K562 (cell line): Measurements from ENCODE around the gene GRB2. TPM values are rescaled to one million over a fixed set of nuclear protein-coding genes. Genes with fewer than 3 reads are reported as not detected.
A peak's percentile ranks its signal among the peaks of the same experiment; 100 is the strongest.

Experiments used
- ARID4B ChIP-seq: sonication (generic); formaldehyde crosslinking; IDR thresholded peaks from 2 replicates; pipeline ENCODE4 v1.8.0; 2022; ENCODE audit warnings: mild to moderate bottlenecking, missing genetic modification reagents
- ATF7 ChIP-seq: fragments of 450-650 bp; IDR thresholded peaks from 2 replicates; pipeline ENCODE4 v1.7.1; 2014; ENCODE audit warnings: mild to moderate bottlenecking, moderate library complexity
- ESRRA ChIP-seq: fragments of 450-650 bp; IDR thresholded peaks from 2 replicates; pipeline ENCODE4 v1.6.1; 2014; ENCODE audit warnings: low read depth, mild to moderate bottlenecking, moderate library complexity, borderline replicate concordance
- FOS ChIP-seq: IDR thresholded peaks from 3 replicates; pipeline ENCODE4 v1.6.1; 2011; ENCODE audit not compliant: insufficient read length; ENCODE audit errors: extremely low read depth
- HEY1 ChIP-seq: fragments of 250-450 bp; sonication (Bioruptor Pico); IDR thresholded peaks from 2 replicates; pipeline ENCODE4 v1.5.0; 2020; ENCODE audit warnings: mild to moderate bottlenecking, moderate library complexity, borderline replicate concordance
- IRF1 ChIP-seq: sonication (generic); formaldehyde crosslinking; IDR thresholded peaks from 2 replicates; pipeline ENCODE4 v1.8.0; 2022; ENCODE audit warnings: missing genetic modification reagents, mild to moderate bottlenecking, borderline replicate concordance
- IRF2 ChIP-seq: sonication (generic); formaldehyde crosslinking; IDR thresholded peaks from 2 replicates; pipeline ENCODE4 v1.8.1; 2022; ENCODE audit warnings: mild to moderate bottlenecking, missing genetic modification reagents
- MAX ChIP-seq: sonication (generic); formaldehyde crosslinking; IDR thresholded peaks from 2 replicates; pipeline ENCODE4 v1.9.0; 2022; ENCODE audit warnings: mild to moderate bottlenecking, missing genetic modification reagents
- MAZ ChIP-seq, 2 experiments: fragments of 450-650 bp in 1 of 2; sonication (generic) in 1 of 2; formaldehyde crosslinking; IDR thresholded peaks in 1 of 2; conservative IDR thresholded peaks in 1 of 2; 2 replicates each; pipeline versions ENCODE4 v1.4.0 to v1.5.0; 2020; ENCODE audit warnings: mild to moderate bottlenecking in 1 of 2, missing genetic modification reagents in 1 of 2
- NFXL1 ChIP-seq: fragments of 450-650 bp; formaldehyde crosslinking; IDR thresholded peaks from 2 replicates; pipeline ENCODE4 v1.4.0; 2021; ENCODE audit warnings: mild to moderate bottlenecking
- NRF1 ChIP-seq, 2 experiments: fragments of 450-650 bp; IDR thresholded peaks in 1 of 2; conservative IDR thresholded peaks in 1 of 2; 2 replicates each; pipeline ENCODE4 v1.6.1; 2014; ENCODE audit warnings: mild to moderate bottlenecking in 2 of 2
- PHF21A ChIP-seq: fragments of 450-650 bp; IDR thresholded peaks from 2 replicates; pipeline ENCODE4 v1.6.1; 2017; ENCODE audit warnings: low read depth, borderline replicate concordance
- PRMT5 ChIP-seq: sonication (generic); formaldehyde crosslinking; IDR thresholded peaks from 2 replicates; pipeline ENCODE4 v1.5.0; 2020; ENCODE audit warnings: missing genetic modification reagents
- TBP ChIP-seq: optimal IDR thresholded peaks from 2 replicates; pipeline ENCODE3; 2011; ENCODE audit warnings: low read depth, low read length, improper control_type of control experiment
- THAP12 ChIP-seq: fragments of 250-450 bp; sonication (Bioruptor Pico); IDR thresholded peaks from 2 replicates; pipeline ENCODE4 v1.9.0; 2021; ENCODE audit warnings: mild to moderate bottlenecking, inconsistent platforms
- XRCC5 ChIP-seq: fragments of 200-400 bp; formaldehyde crosslinking; IDR thresholded peaks from 2 replicates; pipeline ENCODE4 v1.6.1; 2017; ENCODE audit warnings: low read depth, mild to moderate bottlenecking, low read length
- ZBTB17 ChIP-seq: fragments of 450-650 bp; formaldehyde crosslinking; IDR thresholded peaks from 2 replicates; pipeline ENCODE4 v1.4.0; 2020; ENCODE audit warnings: mild to moderate bottlenecking
- ZFP30 ChIP-seq: fragments of 250-450 bp; sonication (Bioruptor Pico); IDR thresholded peaks from 2 replicates; pipeline ENCODE4 v1.8.0; 2022; ENCODE audit warnings: moderate library complexity, mild to moderate bottlenecking, inconsistent platforms, borderline replicate concordance
- ZNF175 ChIP-seq: fragments of 200-800 bp; sonication (Bioruptor generic); IDR thresholded peaks from 2 replicates; pipeline ENCODE4 v1.6.1; 2016; ENCODE audit warnings: low read depth, mild to moderate bottlenecking, missing genetic modification characterization, missing compliant biosample characterization
- polyA plus RNA-seq, 8 experiments: library from polyadenylated mRNA; depleted of rRNA in 4 of 8; stranded (reverse) in 5 of 8; unstranded in 3 of 8; fragments of >200 nt; fragmentation: Nextera tagmentation in 2 of 8; fragmentation: Illumina TruSeq in 1 of 8; extraction: Ambion mirVana in 2 of 8; extraction: Trizol in 1 of 8; gene quantifications; 2 replicates each; pipeline versions ENCODE4 v1.2.1 to v1.2.3, GENCODE V29; 2011 to 2014; ENCODE audit warnings: inconsistent platforms in 1 of 8, missing spikeins in 1 of 8
- total RNA-seq, 7 experiments: library from RNA; depleted of rRNA in 6 of 7; stranded (reverse); fragments of >200 nt in 6 of 7; fragmentation: Illumina TruSeq in 2 of 7; extraction: Trizol in 2 of 7; gene quantifications; 2 replicates each; pipeline versions ENCODE4 v1.2.1 to v1.2.3, GENCODE V29; 2011 to 2021; ENCODE audit warnings: low replicate concordance in 1 of 7

GRB2 gene
- total and polyA plus RNA-seq, 9 of the 15 experiments (the other 6 are each of a cell fraction or from before 2014, with no cell fraction given) = 57.2 to 136 (median 84.8) TPM

GRCh38 chr17:75405365-75406221 lies at the start of gene GRB2 (continued):
- TF ChIP-seq FOS (no peak), THAP12 (CRISPR knock-in tag) (peak; percentile 56; the same call in 1 of the 2 replicates), IRF2 (CRISPR knock-in tag) (no peak), ZBTB17 (CRISPR knock-in tag) (no peak), ZFP30 (CRISPR knock-in tag) (no peak), NFXL1 (no peak), PHF21A (0 out of 2 replicates have a peak, but pooled peaks have one; percentile 38), ZNF175 (CRISPR knock-in tag) (no peak), ESRRA (0 out of 2 replicates have a peak, but pooled peaks have one; percentile 46), ARID4B (CRISPR knock-in tag) (no peak; the same call in 1 of the 2 replicates), IRF1 (CRISPR knock-in tag) (peak; percentile 46; the same call in 1 of the 2 replicates), PRMT5 (CRISPR knock-in tag) (no peak), TBP (peak; percentile 40), HEY1 (no peak), ATF7 (0 out of 2 replicates have a peak, but pooled peaks have one; percentile 12), NRF1 (conservative IDR thresholded peaks at IDR 0.05 in 1 of 2, IDR thresholded peaks at IDR 0.05 in 1 of 2) (peak; percentile 98), XRCC5 (no peak), MAZ (CRISPR knock-in tag; conservative IDR thresholded peaks at IDR 0.05 in 1 of 2, IDR thresholded peaks at IDR 0.05 in 1 of 2) (peak; percentile 71 to 77; a peak in 3 of 4 replicates), MAX (CRISPR knock-in tag) (no peak; the same call in 1 of the 2 replicates)
